ENCODE measurements around the gene BMP7. TPM values are rescaled to one million over a fixed set of nuclear protein-coding genes. Genes with fewer than 3 reads are reported as not detected.
"Not testable (repeated sequence)": the region's sequence is repeated elsewhere in the genome, so short reads cannot be mapped to it uniquely, and the experiment has no call there.

BMP7 gene
- total RNA-seq, 1 donor = not detected

- H3K4me1 ChIP-seq (ENCODE audit: insufficient read depth, low read length) = no peaks in the 10 kb centered on the region
Measured at GRCh38 chr20:57192311-57192710, 74.1 kb downstream of the BMP7 start.

GRCh38 chr20:57191265-57191638, 75.2 kb downstream of the BMP7 start:
- H3K79me2 ChIP-seq (ENCODE audit: insufficient read depth, low read length) = not testable (repeated sequence)

More at GRCh38 chr20:57192311-57192710, 74.1 kb downstream of the BMP7 start:
- Histone ChIP-seq H3K27me3 (ENCODE audit: insufficient read depth, low read length) (no peaks in the 10 kb centered on the region), H3K4me3 (ENCODE audit: insufficient read depth, low read length) (no peak overlapping the region), H3K27ac (ENCODE audit: low read depth, low read length) (no peak overlapping the region), H3K36me3 (ENCODE audit: insufficient read depth, low read length) (no peaks in the 10 kb centered on the region), H3K4me2 (ENCODE audit: insufficient read depth, low read length) (no peak overlapping the region), H3K79me2 (ENCODE audit: insufficient read depth, low read length) (no peaks in the 10 kb centered on the region), H2AFZ (ENCODE audit: low read length) (no peak overlapping the region), H4K20me1 (ENCODE audit: insufficient read depth, low read length) (no peaks in the 10 kb centered on the region), H3K9me3 (ENCODE audit: low read depth, low read length) (no peaks in the 10 kb centered on the region)
- DNase-seq (ENCODE audit: insufficient read length, low spot score, missing footprints) = no peak
- TF ChIP-seq CTCF (IDR thresholded peaks at IDR 0.05; ENCODE audit: extremely low read depth, low read depth, low read length) = no peak

GRCh38 chr20:57190536-57191264, 75.7 kb downstream of the BMP7 start:
- TF ChIP-seq CTCF (IDR thresholded peaks at IDR 0.05; ENCODE audit: extremely low read depth, low read depth, low read length) = no peak
- Histone ChIP-seq H4K20me1 (ENCODE audit: insufficient read depth, low read length) (no peaks in the 10 kb centered on the region), H3K4me3 (ENCODE audit: insufficient read depth, low read length) (no peak overlapping the region), H3K9me3 (ENCODE audit: low read depth, low read length) (no peaks in the 10 kb centered on the region), H3K4me1 (ENCODE audit: insufficient read depth, low read length) (no peaks in the 10 kb centered on the region), H3K36me3 (ENCODE audit: insufficient read depth, low read length) (no peaks in the 10 kb centered on the region), H3K79me2 (ENCODE audit: insufficient read depth, low read length) (no peaks in the 10 kb centered on the region), H3K27ac (ENCODE audit: low read depth, low read length) (no peak overlapping the region), H3K27me3 (ENCODE audit: insufficient read depth, low read length) (no peaks in the 10 kb centered on the region), H2AFZ (ENCODE audit: low read length) (no peak overlapping the region), H3K4me2 (ENCODE audit: insufficient read depth, low read length) (no peak overlapping the region)
- no peak for DNase-seq (ENCODE audit: insufficient read length, low spot score, missing footprints)

More at GRCh38 chr20:57191265-57191638, 75.2 kb downstream of the BMP7 start:
- not testable (repeated sequence) for H3K27ac ChIP-seq (ENCODE audit: low read depth, low read length); H3K4me3 ChIP-seq (ENCODE audit: insufficient read depth, low read length); DNase-seq (ENCODE audit: insufficient read length, low spot score, missing footprints); H3K27me3 ChIP-seq (ENCODE audit: insufficient read depth, low read length); H4K20me1 ChIP-seq (ENCODE audit: insufficient read depth, low read length); H3K4me2 ChIP-seq (ENCODE audit: insufficient read depth, low read length); H3K9me3 ChIP-seq (ENCODE audit: low read depth, low read length); H3K4me1 ChIP-seq (ENCODE audit: insufficient read depth, low read length); H3K36me3 ChIP-seq (ENCODE audit: insufficient read depth, low read length); H2AFZ ChIP-seq (ENCODE audit: low read length)

- H3K27ac ChIP-seq (ENCODE audit: low read depth, low read length) = no peak overlapping the region
- H3K9me3 ChIP-seq (ENCODE audit: low read depth, low read length) = no peaks in the 10 kb centered on the region
- H2AFZ ChIP-seq (ENCODE audit: low read length) = no peak overlapping the region
- no peaks in the 10 kb centered on the region for H3K79me2 ChIP-seq (ENCODE audit: insufficient read depth, low read length)
- no peaks in the 10 kb centered on the region for H3K36me3 ChIP-seq (ENCODE audit: insufficient read depth, low read length)
- H3K4me1 ChIP-seq (ENCODE audit: insufficient read depth, low read length) = no peaks in the 10 kb centered on the region
- H4K20me1 ChIP-seq (ENCODE audit: insufficient read depth, low read length) = no peaks in the 10 kb centered on the region
- no peak for DNase-seq (ENCODE audit: insufficient read length, low spot score, missing footprints)
- H3K27me3 ChIP-seq (ENCODE audit: insufficient read depth, low read length) = no peaks in the 10 kb centered on the region
- TF ChIP-seq CTCF (IDR thresholded peaks at IDR 0.05; ENCODE audit: extremely low read depth, low read depth, low read length) = no peak
- no peak overlapping the region for H3K4me3 ChIP-seq (ENCODE audit: insufficient read depth, low read length)
- H3K4me2 ChIP-seq (ENCODE audit: insufficient read depth, low read length) = no peak overlapping the region
Measured at GRCh38 chr20:57189713-57190112, 76.7 kb downstream of the BMP7 start.

Measured in osteoblast (primary cell).